ENCODE data around the gene SOX13.

Gene SOX13

GRCh38 chr1:204072931-204073836 is at the start of gene SOX13:
Gene SOX13, plus strand, starts transcription at chr1:204073115. Its CDS starts 39,801 bp downstream, at chr1:204112916.
- H3K4me3 ChIP-seq (ENCODE audit: low read depth, low read length) = peak within 1 kb of the TSS; percentile 70
- TF ChIP-seq CTCF (IDR thresholded peaks at IDR 0.05; ENCODE audit: low read depth, low read length) = no peak

DNA sequence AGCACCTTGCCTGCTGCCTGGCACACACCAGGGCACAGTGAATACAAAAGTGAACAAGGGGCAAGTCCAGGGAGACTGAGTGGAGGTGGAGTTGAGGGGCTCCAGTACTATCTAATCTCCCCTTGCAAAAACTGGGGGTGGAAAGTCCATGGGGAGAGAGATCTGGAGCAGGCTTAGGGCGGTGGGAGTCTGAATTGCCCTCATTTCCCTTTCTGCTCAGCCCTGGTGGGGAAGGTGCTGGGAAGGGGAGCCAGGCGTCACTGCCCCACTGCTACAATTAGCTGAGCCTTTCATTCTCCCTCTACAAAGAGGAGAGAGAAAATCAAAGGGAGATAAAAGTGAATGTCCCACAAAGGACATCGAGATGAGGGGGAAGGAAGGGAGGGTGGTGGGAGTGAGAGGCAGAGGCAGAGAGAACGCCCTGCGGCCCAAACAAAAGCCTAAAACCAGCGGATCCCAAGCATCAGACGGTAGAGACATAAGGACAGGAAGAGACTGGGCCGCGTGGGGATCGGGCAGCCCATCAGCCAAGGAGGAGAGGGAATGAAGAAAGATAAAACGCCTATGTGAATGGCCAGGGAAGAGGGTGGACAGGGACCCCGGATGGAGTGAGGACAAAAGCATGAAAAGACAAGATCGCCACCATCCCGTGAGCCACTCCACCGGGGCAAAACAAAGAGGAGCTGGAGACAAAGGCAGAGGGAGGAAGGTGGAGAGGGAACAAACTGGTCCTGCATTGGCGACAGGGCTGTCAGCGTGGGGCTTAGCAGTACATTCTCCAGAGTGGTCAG is 46.8 kb upstream of the SOX13 start:
- TF ChIP-seq CTCF (IDR thresholded peaks at IDR 0.05; ENCODE audit: low read depth, low read length) = no peak
- no peak overlapping the region for H3K4me3 ChIP-seq (ENCODE audit: low read depth, low read length)

GRCh38 chr1:204027446-204027845 is 45.5 kb upstream of the SOX13 start:
- no peak overlapping the region for H3K4me3 ChIP-seq (ENCODE audit: low read depth, low read length)
- TF ChIP-seq CTCF (IDR thresholded peaks at IDR 0.05; ENCODE audit: low read depth, low read length) = no peak

- TF ChIP-seq CTCF (IDR thresholded peaks at IDR 0.05; ENCODE audit: low read depth, low read length) = no peak
- no peak overlapping the region for H3K4me3 ChIP-seq (ENCODE audit: low read depth, low read length)
Measured at GRCh38 chr1:204029016-204029415, 43.9 kb upstream of the SOX13 start.

DNA sequence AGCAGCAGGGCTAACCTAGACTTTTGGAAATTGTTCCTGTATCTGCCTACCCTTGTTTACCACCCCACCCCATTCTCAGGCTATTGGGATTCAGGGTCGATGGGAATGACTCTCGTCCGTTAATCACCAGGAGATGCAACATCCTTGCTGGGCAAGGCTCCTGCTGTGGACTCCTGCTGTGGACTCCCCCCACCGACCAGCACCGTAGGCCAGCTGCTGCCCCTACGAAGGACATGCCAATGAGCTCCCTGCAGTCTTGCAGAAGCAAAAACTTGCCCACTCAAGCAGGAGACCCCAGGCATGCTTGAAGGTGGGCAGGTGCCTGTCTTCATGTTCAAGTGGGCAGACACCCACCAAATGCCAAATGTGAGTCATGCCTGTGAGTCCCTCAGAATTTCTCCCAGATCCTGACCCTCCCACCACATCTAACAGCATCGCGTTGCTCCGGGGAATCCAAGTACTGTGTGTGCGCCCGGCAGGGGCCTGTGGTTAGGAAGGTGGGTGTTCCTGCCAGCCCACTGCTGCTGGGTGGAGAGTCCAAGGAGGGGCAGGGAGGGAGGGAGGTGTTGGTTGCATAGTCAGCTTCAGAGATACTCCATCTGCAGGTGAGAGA is 41.7 kb upstream of the SOX13 start:
- TF ChIP-seq CTCF (IDR thresholded peaks at IDR 0.05; ENCODE audit: low read depth, low read length) = no peak
- H3K4me3 ChIP-seq (ENCODE audit: low read depth, low read length) = no peak overlapping the region

- no peak overlapping the region for H3K4me3 ChIP-seq (ENCODE audit: low read depth, low read length)
- no peak for TF ChIP-seq CTCF (IDR thresholded peaks at IDR 0.05; ENCODE audit: low read depth, low read length)
Measured at GRCh38 chr1:204032642-204033235, 40.2 kb upstream of the SOX13 start.

Measured in WI38 (cell line).